Sigmoid colon (tissue), 7 donors: ENCODE data around the gene TP53BP1. TPM values are rescaled to one million over a fixed set of nuclear protein-coding genes. Genes with fewer than 3 reads are reported as not detected.
A peak's percentile ranks its signal among the peaks of the same experiment; 100 is the strongest.

Experiments
- DNase-seq: peaks from one replicate; pipeline ENCODE4 v3.0.0-alpha.2; 2019
- H3K27ac ChIP-seq, 4 donors: fragments of 200-600 bp; sonication (generic); one replicate each; pipeline ENCODE4 v1.5.1; 2016 to 2019; ENCODE audit warnings: mild to moderate bottlenecking in 1 of 4
- H3K27me3 ChIP-seq, 3 donors: fragments of 200-600 bp; sonication (generic); one replicate each; pipeline ENCODE4 v1.5.1; 2019; ENCODE audit warnings: mild to moderate bottlenecking in 1 of 3
- H3K36me3 ChIP-seq, 4 donors: fragments of 200-600 bp; sonication (generic); one replicate each; pipeline ENCODE4 v1.5.1; 2016 to 2019
- H3K4me1 ChIP-seq, 4 donors: fragments of 200-600 bp; sonication (generic); one replicate each; pipeline ENCODE4 v1.5.1; 2017 to 2019
- H3K4me3 ChIP-seq, 4 donors: fragments of 200-600 bp; sonication (generic); one replicate each; pipeline ENCODE4 v1.5.1; 2017 to 2019; ENCODE audit warnings: mild to moderate bottlenecking in 2 of 4, moderate library complexity in 1 of 4
- H3K9me3 ChIP-seq, 4 donors: fragments of 200-600 bp in 3 of 4; sonication (generic) in 3 of 4; one replicate each; pipeline versions ENCODE4 v1.5.1 to v1.6.1; 2013 to 2019
- EP300 ChIP-seq, 4 donors: sonication (generic); formaldehyde crosslinking; IDR thresholded peaks; one replicate each; pipeline ENCODE4 v1.6.1; 2017; ENCODE audit warnings: antibody characterized with exemption in 4 of 4
- POLR2A ChIP-seq, 2 donors: fragments of 450-650 bp; IDR thresholded peaks; one replicate each; pipeline ENCODE4 v1.6.1; 2016; ENCODE audit warnings: antibody characterized with exemption in 2 of 2, mild to moderate bottlenecking in 2 of 2, moderate library complexity in 2 of 2
- POLR2AphosphoS5 ChIP-seq, 4 donors: sonication (generic); formaldehyde crosslinking; IDR thresholded peaks; one replicate each; pipeline ENCODE4 v1.6.1; 2017; ENCODE audit warnings: antibody characterized with exemption in 4 of 4
- WGBS, 2 donors: extraction: QIAGEN DNeasy Blood & Tissue Kit; methylation state at CpG; one replicate each; pipeline ENCODE4 v1.1.7; 2013; 5-methylcytosine and 5-hydroxymethylcytosine counted together
- intact Hi-C: fragments of 100-400 bp; cut with DNase I; formaldehyde crosslinking; loops from one replicate; pipeline ENCODE4 v1.15.1; 2023
- polyA plus RNA-seq, 3 donors: library from polyadenylated mRNA; stranded (reverse); fragments of 200-250 nt; gene quantifications; one replicate each; pipeline ENCODE4 v1.2.3, GENCODE V29; 2013
- total RNA-seq, 4 donors: library from RNA; depleted of rRNA; stranded (reverse); fragments of >200 nt; gene quantifications; one replicate each; pipeline ENCODE4 v1.1.0, GENCODE V29; 2016
- TF ChIP-seq, protein P1 (sequence below), 4 experiments: fragments of 450-650 bp in 3 of 4; fragments of 200-600 bp in 1 of 4; IDR thresholded peaks; one replicate each; pipeline ENCODE4 v1.5.1; 2016 to 2019; ENCODE audit warnings: antibody characterized with exemption in 4 of 4, mild to moderate bottlenecking in 3 of 4, moderate library complexity in 2 of 4
- donor health status: healthy with polysubstance abuse.
- donor health status: Bipolar disorder and iron deficiency.
- donor health status: healthy.

Gene TP53BP1
- total and polyA plus RNA-seq, 7 donors, result 1.8 to 63.4 (median 38.3) TPM

DNA sequence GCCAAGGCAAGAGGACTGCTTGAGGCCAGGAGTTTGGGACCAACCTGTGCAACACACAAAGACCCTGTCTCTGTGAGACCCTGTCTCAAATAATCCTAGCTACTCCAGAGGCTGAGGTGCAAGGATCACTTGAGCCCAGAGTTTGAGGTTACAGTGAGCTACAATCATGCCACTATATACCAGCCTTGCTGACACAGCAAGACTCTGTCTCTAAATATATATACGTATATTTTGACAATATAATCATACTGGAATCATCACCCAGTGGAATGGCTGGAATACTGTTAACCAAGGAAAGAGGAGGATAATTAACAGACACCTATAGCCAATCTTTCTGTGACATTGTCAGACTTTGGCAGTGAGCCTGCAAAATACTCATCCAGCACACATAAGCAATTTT is 15.5 kb upstream of the TP53BP1 start:
- Histone ChIP-seq H3K9me3 (no peaks in the 10 kb centered on the region), H3K4me3 (no peak overlapping the region), H3K27me3 (no peaks in the 10 kb centered on the region), H3K36me3 (no peaks in the 10 kb centered on the region), H3K4me1 (peaks cover 0 to 39% (median 34%) of the 10 kb centered on the region in 4 donors), H3K27ac (peak overlapping the region in 3 of 4 donors; percentile 91 to 93 (median 93))
- no peak for DNase-seq
- 78 to 84% methylated on average over 1 of the region's 1 CpG for WGBS, 2 donors
- TF ChIP-seq POLR2AphosphoS5 (IDR thresholded peaks at IDR 0.05) (no peak), EP300 (IDR thresholded peaks at IDR 0.05) (no peak), POLR2A (IDR thresholded peaks at IDR 0.05) (no peak)
- TF ChIP-seq, protein P1, sequence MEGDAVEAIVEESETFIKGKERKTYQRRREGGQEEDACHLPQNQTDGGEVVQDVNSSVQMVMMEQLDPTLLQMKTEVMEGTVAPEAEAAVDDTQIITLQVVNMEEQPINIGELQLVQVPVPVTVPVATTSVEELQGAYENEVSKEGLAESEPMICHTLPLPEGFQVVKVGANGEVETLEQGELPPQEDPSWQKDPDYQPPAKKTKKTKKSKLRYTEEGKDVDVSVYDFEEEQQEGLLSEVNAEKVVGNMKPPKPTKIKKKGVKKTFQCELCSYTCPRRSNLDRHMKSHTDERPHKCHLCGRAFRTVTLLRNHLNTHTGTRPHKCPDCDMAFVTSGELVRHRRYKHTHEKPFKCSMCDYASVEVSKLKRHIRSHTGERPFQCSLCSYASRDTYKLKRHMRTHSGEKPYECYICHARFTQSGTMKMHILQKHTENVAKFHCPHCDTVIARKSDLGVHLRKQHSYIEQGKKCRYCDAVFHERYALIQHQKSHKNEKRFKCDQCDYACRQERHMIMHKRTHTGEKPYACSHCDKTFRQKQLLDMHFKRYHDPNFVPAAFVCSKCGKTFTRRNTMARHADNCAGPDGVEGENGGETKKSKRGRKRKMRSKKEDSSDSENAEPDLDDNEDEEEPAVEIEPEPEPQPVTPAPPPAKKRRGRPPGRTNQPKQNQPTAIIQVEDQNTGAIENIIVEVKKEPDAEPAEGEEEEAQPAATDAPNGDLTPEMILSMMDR (IDR thresholded peaks at IDR 0.05), result no peak
- intact Hi-C loops, result no loop called here

DNA sequence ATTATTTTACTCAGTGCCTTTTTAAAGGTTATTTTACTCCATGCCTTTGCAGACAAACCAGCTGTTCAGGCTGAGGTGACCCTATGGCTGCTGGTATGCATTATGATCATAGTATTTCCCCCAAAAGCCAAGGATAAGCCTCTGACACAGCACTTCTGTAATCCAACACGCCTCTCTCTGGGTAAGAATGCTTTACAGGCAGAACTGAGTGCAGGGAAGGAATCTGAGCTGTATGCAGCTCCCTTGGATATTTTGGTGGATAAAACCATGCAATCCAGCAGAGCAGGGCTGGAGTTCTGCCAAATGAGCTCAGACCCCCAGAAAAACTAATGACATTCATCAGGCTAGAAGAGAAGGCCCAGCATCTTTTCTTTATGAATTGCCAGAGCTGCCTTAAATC is 12.8 kb upstream of the TP53BP1 start:
- Histone ChIP-seq H3K4me1 (peaks cover 0 to 27% (median 24%) of the 10 kb centered on the region in 4 donors), H3K9me3 (no peaks in the 10 kb centered on the region), H3K27me3 (no peaks in the 10 kb centered on the region), H3K27ac (no peak overlapping the region), H3K36me3 (no peaks in the 10 kb centered on the region), H3K4me3 (no peak overlapping the region)
- DNase-seq, result no peak
- TF ChIP-seq POLR2A (IDR thresholded peaks at IDR 0.05) (no peak), POLR2AphosphoS5 (IDR thresholded peaks at IDR 0.05) (no peak), EP300 (IDR thresholded peaks at IDR 0.05) (no peak)
- TF ChIP-seq, protein P1 (IDR thresholded peaks at IDR 0.05), result no peak
- 71 to 94% methylated on average over 1 of the region's 1 CpG for WGBS, 2 donors
- intact Hi-C loops, result no loop called here

DNA sequence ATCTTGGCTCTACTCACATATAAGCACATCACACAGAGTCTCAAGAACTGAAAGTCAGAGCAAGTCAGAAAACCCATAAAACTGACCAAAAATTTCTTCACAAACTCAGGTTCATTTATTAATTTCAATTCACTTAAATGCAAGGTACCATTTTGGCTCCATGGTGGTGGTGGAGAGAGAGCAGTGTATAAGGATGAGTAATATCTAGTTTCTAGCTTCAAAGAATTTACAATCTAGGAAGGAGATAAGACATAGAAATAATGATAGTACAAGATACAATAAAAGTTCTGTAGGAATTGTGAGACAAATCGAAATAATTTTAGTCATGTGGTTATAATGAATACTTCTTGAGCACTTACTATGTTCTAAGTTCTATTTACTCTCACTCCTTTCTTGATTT is 6.7 kb upstream of the TP53BP1 start:
- WGBS, 2 donors, result 85% methylated on average over 1 of the region's 1 CpG
- TF ChIP-seq EP300 (IDR thresholded peaks at IDR 0.05), result no peak
- TF ChIP-seq, protein P1 (IDR thresholded peaks at IDR 0.05), result no peak
- TF ChIP-seq POLR2A (IDR thresholded peaks at IDR 0.05), result no peak
- Histone ChIP-seq H3K27me3 (no peaks in the 10 kb centered on the region), H3K4me3 (no peak overlapping the region), H3K9me3 (no peaks in the 10 kb centered on the region), H3K27ac (no peak overlapping the region), H3K4me1 (no peaks in the 10 kb centered on the region), H3K36me3 (no peaks in the 10 kb centered on the region)
- no peak for DNase-seq
- intact Hi-C loops, result no loop called here

DNA sequence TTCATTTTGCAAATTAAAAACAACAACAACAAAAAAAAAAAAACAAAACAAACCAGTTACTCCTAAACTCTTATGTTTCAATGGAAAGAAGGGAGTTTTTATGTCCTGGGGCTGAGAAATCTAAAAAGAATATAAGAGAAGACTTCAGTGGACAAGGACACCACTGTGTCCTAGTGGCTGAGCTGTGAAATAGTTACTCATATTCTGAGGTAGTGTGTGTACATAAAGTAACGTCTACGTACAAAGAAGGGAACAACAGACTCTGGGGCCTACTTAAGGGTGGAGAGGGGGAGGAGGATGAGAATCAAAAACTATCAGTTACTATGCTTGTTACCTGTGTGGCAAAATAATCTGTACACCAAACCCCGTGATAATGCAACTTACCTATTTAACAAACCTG is 6.0 kb upstream of the TP53BP1 start:
- Histone ChIP-seq H3K4me1 (no peaks in the 10 kb centered on the region), H3K36me3 (no peaks in the 10 kb centered on the region), H3K27ac (no peak overlapping the region), H3K9me3 (no peaks in the 10 kb centered on the region), H3K4me3 (no peak overlapping the region), H3K27me3 (no peaks in the 10 kb centered on the region)
- DNase-seq, result no peak
- TF ChIP-seq EP300 (IDR thresholded peaks at IDR 0.05) (no peak), POLR2AphosphoS5 (IDR thresholded peaks at IDR 0.05) (no peak)
- intact Hi-C loops, result no loop called here
- 64 to 81% methylated on average over 3 of the region's 3 CpGs for WGBS, 2 donors

DNA sequence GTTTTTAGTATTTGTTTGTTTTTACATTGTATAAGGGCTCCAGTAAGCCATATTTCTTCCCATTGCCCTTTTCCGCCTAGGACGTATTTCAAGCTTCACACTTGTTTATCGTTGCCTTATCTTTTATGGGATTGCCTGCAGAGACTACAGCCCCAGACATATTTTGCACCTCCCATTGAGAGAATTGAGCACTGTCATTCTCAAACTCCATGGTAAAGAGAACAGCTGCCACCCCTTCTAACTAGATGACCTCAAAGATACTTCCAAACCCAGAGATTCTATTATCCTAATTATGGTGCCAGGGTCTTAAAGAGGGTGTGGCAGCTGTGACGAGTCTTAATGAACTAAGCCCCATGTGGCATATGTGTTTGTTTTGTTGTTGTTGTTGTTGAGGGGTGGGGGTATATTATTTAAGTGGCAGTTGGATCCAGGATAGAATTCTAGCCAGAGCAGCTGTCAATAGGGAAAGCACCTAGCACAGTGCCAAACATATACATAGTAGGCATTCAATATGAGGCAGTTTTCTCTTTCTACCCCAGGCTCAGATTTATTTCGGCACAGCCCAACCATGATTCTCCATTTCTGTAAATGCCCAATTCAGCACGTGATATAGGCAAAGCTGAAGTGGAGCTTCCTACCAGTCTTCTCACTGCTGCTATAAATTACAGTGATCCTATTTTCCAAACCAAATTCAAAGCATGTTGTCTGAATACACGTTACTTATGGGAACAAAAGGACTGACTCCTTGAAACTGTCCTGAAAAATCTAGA is 932 bp upstream of the TP53BP1 start:
- Histone ChIP-seq H3K4me1 (peaks cover 0 to 34% (median 22%) of the 10 kb centered on the region in 4 donors), H3K4me3 (peak overlapping the region in 3 of 4 donors; percentile 58 to 95 (median 93)), H3K27me3 (no peaks in the 10 kb centered on the region), H3K36me3 (peaks cover 0 to 11% (median 0%) of the 10 kb centered on the region in 4 donors), H3K27ac (peak overlapping the region; percentile 80 to 95 (median 86)), H3K9me3 (no peaks in the 10 kb centered on the region)
- no peak for DNase-seq
- TF ChIP-seq POLR2A (IDR thresholded peaks at IDR 0.05), result no peak
- WGBS, 2 donors, result 35 to 64% methylated on average over 7 of the region's 7 CpGs
- intact Hi-C loops, result loop anchor here (2.0 to 5.0 kb wide), 2 partner anchors 17 to 52 kb away; no protein-coding TSS in a partner anchor
